Bronchial epithelial cell (primary cell): ENCODE results near the gene ADORA1. TPM values are rescaled to one million over a fixed set of nuclear protein-coding genes. Genes with fewer than 3 reads are reported as not detected.

Experiments used
- DNase-seq: peaks from one replicate; pipeline ENCODE4 v3.0.0-alpha.2; 2010; ENCODE audit warnings: low read depth
- FAIRE-seq: peaks from 2 replicates; lab custom pipeline; 2011; peaks lifted over from hg19 to GRCh38; lab: Jason Lieb, UNC
- H3K27me3 ChIP-seq: 2 replicates; pipeline ENCODE4 v1.5.1; 2011; ENCODE audit warnings: low read length; ENCODE audit not compliant: control insufficient read depth, insufficient read depth
- H3K36me3 ChIP-seq: 2 replicates; pipeline ENCODE4 v1.5.1; 2011; ENCODE audit warnings: low read length; ENCODE audit not compliant: control insufficient read depth, insufficient read depth
- H3K4me3 ChIP-seq: 2 replicates; pipeline ENCODE4 v1.5.1; 2011; ENCODE audit warnings: mild to moderate bottlenecking, low read depth, low read length, control low read depth
- total RNA-seq: library from RNA; depleted of rRNA; stranded (reverse); fragments of >200 nt; gene quantifications from 2 replicates; pipeline ENCODE4 v1.2.1, GENCODE V29; 2014
- TF ChIP-seq, protein P1 (sequence below): IDR thresholded peaks from 2 replicates; pipeline ENCODE4 v1.5.1; 2011; ENCODE audit warnings: mild to moderate bottlenecking, moderate library complexity, low read length, control low read depth, inconsistent platforms; ENCODE audit not compliant: insufficient read depth, severe bottlenecking

ADORA1 gene
- total RNA-seq, 1 donor from 2014 or later, result under 0.01 TPM

DNA sequence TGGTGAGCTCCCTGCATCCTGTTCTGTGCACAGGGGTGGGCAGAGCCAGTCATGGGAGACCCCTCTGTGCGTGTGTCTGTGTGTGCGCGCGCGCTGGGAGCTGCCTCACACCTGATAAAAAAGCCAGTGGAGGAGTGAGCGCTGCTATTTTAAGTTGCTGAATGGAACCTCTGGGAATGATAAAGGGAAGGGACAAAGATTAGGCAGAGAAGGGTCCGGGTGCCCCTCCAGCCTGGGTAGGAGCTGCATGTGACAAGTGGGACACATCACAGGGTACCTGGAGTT, 847 bp downstream of the ADORA1 start:
- peaks cover 17% of the 10 kb centered on the region for H3K27me3 ChIP-seq

GRCh38 chr1:203128716-203129500, 1.4 kb downstream of the ADORA1 start:
- Histone ChIP-seq H3K27me3 (peaks cover 15% of the 10 kb centered on the region), H3K4me3 (no peak overlapping the region)
- FAIRE-seq, result peak; percentile 7

More for the DNA sequence above, 847 bp downstream of the ADORA1 start:
- no peak for DNase-seq
- no peaks in the 10 kb centered on the region for H3K36me3 ChIP-seq
- no peak for FAIRE-seq
- no peak overlapping the region for H3K4me3 ChIP-seq
- TF ChIP-seq, protein P1, sequence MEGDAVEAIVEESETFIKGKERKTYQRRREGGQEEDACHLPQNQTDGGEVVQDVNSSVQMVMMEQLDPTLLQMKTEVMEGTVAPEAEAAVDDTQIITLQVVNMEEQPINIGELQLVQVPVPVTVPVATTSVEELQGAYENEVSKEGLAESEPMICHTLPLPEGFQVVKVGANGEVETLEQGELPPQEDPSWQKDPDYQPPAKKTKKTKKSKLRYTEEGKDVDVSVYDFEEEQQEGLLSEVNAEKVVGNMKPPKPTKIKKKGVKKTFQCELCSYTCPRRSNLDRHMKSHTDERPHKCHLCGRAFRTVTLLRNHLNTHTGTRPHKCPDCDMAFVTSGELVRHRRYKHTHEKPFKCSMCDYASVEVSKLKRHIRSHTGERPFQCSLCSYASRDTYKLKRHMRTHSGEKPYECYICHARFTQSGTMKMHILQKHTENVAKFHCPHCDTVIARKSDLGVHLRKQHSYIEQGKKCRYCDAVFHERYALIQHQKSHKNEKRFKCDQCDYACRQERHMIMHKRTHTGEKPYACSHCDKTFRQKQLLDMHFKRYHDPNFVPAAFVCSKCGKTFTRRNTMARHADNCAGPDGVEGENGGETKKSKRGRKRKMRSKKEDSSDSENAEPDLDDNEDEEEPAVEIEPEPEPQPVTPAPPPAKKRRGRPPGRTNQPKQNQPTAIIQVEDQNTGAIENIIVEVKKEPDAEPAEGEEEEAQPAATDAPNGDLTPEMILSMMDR, result no peak

DNA sequence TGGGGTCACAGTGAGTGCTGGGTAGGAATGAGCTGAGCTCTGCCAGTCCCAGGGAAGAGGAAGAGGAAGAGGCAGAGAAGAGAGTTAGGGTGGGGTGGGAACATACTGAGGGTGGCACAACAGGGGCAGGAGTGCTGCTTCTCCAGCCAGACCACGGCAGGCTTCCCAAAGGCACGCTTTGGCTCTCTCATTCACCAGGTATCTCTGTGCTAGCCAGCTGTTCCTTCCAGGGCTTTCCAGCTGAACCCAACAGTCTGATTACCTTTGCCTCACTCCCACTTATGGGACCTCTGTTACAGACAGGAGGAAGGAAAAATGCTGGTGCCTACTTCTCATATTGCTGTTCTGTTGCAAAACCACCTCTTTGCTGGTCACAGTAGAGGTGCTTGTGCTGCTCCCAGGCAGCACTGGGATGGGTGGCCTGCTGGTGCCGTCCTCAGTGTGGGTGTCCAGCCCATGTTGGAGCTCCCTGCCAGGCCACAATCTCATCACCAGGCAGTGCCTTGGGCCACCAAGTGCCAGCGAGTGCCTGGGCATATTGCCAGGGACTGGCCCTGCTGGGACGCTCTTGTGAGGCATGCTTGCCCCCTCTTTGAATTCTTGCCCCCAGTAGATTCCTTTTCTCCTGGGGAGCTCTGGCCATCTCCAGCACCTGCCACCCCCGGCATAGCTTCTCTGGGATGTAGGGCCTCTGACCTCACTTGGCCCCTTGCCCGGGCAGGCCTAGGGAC, 2.1 kb downstream of the ADORA1 start:
- Histone ChIP-seq H3K27me3 (peaks cover 12% of the 10 kb centered on the region), H3K4me3 (no peak overlapping the region), H3K36me3 (no peaks in the 10 kb centered on the region)
- TF ChIP-seq, protein P1, result no peak
- no peak for DNase-seq
- no peak for FAIRE-seq

More at GRCh38 chr1:203128716-203129500, 1.4 kb downstream of the ADORA1 start:
- TF ChIP-seq, protein P1, result no peak
- no peak for DNase-seq
- H3K36me3 ChIP-seq, result no peaks in the 10 kb centered on the region

GRCh38 chr1:203130358-203130985, 2.9 kb downstream of the ADORA1 start:
- no peak for DNase-seq
- Histone ChIP-seq H3K36me3 (no peaks in the 10 kb centered on the region), H3K27me3 (peaks cover 7% of the 10 kb centered on the region), H3K4me3 (no peak overlapping the region)
- no peak for FAIRE-seq
- TF ChIP-seq, protein P1, result no peak

GRCh38 chr1:203131548-203132200, 4.1 kb downstream of the ADORA1 start:
- DNase-seq (no peak), FAIRE-seq (no peak)
- H3K36me3 ChIP-seq, result no peaks in the 10 kb centered on the region
- TF ChIP-seq, protein P1, result no peak
- no peak overlapping the region for H3K4me3 ChIP-seq
- H3K27me3 ChIP-seq, result peaks cover 6% of the 10 kb centered on the region
